Testis (tissue), 2 donors: ENCODE data around the gene C3orf20.

Source experiments
- CTCF ChIP-seq, 3 experiments: fragments of 450-650 bp in 2 of 3; fragments of 200-600 bp in 1 of 3; sonication (generic) in 1 of 3; IDR thresholded peaks; one replicate each; pipeline ENCODE4 v1.5.1; 2016 to 2019; ENCODE audit warnings: antibody characterized with exemption in 3 of 3, mild to moderate bottlenecking in 2 of 3, moderate library complexity in 1 of 3
- POLR2A ChIP-seq: fragments of 450-650 bp; IDR thresholded peaks from one replicate; pipeline ENCODE4 v1.6.1; 2017; ENCODE audit warnings: antibody characterized with exemption, mild to moderate bottlenecking, moderate library complexity

- TF ChIP-seq CTCF (IDR thresholded peaks at IDR 0.05) (no peak), POLR2A (no peak)
Observed at GRCh38 chr3:14676881-14677280, 1.9 kb downstream of the C3orf20 start.
